Kidney epithelial cell (primary cell): ENCODE data around the gene C2orf68. TPM values are rescaled to one million over a fixed set of nuclear protein-coding genes. Genes with fewer than 3 reads are reported as not detected.
"Not testable (repeated sequence)": the region's sequence is repeated elsewhere in the genome, so short reads cannot be mapped to it uniquely, and the experiment has no call there.

Experiments used
- DNase-seq: peaks from one replicate; pipeline ENCODE4 v3.0.0-alpha.2; 2010; ENCODE audit warnings: low read depth
- H3K27me3 ChIP-seq: 2 replicates; pipeline ENCODE4 v1.6.0; 2011; ENCODE audit warnings: low read length; ENCODE audit not compliant: control insufficient read depth, insufficient read depth
- H3K36me3 ChIP-seq: 2 replicates; pipeline ENCODE4 v1.5.1; 2011; ENCODE audit warnings: low read length; ENCODE audit not compliant: control insufficient read depth, insufficient read depth
- H3K4me3 ChIP-seq: 2 replicates; pipeline ENCODE4 v1.5.1; 2011; ENCODE audit warnings: low read depth, mild to moderate bottlenecking, control low read depth, low read length
- total RNA-seq: library from RNA; depleted of rRNA; stranded (reverse); fragments of >200 nt; gene quantifications from 2 replicates; pipeline ENCODE4 v1.2.3, GENCODE V29; 2015
- TF ChIP-seq, protein P1 (sequence below): IDR thresholded peaks from 2 replicates; pipeline ENCODE4 v1.5.1; 2011; ENCODE audit warnings: mild to moderate bottlenecking, moderate library complexity, low read length, control low read depth, inconsistent platforms; ENCODE audit not compliant: insufficient read depth, poor library complexity, severe bottlenecking

The C2orf68 gene
- total RNA-seq, 1 donor from 2014 or later: 12.8 TPM

DNA sequence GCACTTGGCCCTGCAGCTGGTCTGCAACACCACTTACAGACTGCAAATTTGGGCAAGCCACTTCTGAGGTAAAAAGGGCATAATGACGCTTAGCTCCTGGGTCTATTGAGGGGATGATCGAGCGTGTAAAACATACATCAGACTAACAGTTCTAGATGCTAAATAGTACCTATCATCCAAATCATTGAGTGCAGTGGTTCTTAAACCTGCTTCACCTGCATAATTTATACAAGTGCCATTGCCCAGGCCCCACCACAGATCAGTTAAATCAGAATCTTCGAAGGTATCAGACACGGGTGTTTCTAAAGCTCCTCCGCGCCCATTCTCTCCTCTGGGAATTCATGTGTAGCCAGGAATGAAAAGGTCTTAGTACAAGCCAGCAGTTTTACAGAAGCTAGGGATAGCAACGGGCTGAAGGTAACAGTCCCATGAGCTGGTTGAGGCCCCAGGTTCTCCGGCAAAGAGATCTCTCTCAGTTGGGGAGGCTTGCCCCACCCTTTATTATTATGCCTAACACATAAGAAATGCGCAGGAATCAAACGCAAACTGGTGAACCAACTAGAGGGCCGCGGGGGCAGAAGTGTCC lies 17.1 kb downstream of the C2orf68 start:
- H3K4me3 ChIP-seq: peak overlapping the region; percentile 68
- H3K36me3 ChIP-seq: no peaks in the 10 kb centered on the region
- TF ChIP-seq, protein P1, sequence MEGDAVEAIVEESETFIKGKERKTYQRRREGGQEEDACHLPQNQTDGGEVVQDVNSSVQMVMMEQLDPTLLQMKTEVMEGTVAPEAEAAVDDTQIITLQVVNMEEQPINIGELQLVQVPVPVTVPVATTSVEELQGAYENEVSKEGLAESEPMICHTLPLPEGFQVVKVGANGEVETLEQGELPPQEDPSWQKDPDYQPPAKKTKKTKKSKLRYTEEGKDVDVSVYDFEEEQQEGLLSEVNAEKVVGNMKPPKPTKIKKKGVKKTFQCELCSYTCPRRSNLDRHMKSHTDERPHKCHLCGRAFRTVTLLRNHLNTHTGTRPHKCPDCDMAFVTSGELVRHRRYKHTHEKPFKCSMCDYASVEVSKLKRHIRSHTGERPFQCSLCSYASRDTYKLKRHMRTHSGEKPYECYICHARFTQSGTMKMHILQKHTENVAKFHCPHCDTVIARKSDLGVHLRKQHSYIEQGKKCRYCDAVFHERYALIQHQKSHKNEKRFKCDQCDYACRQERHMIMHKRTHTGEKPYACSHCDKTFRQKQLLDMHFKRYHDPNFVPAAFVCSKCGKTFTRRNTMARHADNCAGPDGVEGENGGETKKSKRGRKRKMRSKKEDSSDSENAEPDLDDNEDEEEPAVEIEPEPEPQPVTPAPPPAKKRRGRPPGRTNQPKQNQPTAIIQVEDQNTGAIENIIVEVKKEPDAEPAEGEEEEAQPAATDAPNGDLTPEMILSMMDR: no peak
- H3K27me3 ChIP-seq: no peaks in the 10 kb centered on the region
- no peak for DNase-seq

DNA sequence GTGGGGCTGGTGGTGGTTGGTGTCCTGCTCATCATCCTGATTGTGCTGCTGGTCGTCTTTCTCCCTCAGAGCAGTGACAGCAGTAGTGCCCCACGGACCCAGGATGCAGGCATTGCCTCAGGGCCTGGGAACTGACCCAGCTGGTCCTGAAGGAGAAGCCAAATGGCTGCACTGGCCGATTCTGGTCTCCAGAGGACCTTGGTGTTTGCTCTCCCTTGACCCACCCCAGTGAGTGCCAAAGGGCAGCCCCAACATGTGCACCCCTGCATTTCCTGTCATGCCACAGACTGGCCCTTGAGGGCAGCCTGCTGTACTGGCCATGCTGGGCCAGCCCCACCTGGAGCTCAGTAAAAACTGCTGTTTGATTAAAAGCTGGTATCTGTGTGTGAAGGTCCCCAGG lies 18.8 kb downstream of the C2orf68 start:
- no peak for DNase-seq
- H3K4me3 ChIP-seq: no peak overlapping the region
- TF ChIP-seq, protein P1: no peak
- H3K27me3 ChIP-seq: no peaks in the 10 kb centered on the region
- H3K36me3 ChIP-seq: no peaks in the 10 kb centered on the region

DNA sequence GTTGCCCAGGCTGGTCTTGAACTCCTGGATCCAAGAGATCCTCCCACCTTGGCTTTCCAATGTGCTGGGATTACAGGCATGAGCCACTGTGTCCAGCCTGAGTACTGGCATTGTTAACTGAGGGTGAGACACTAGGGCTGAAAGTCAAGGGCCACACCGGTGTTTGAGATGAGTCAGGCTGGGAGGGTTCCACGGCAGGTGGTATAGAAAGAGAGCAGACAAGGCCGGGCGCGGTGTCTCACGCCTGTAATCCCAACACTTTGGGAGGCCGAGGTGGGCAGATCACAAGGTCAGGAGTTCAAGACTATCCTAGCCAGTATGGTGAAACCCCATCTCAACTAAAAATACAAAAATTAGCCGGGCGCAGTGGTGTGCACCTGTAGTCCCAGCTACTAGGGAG lies 19.6 kb downstream of the C2orf68 start:
- H3K27me3 ChIP-seq, DNase-seq, H3K4me3 ChIP-seq, H3K36me3 ChIP-seq: not testable (repeated sequence)

- Histone ChIP-seq H3K36me3 (no peaks in the 10 kb centered on the region), H3K27me3 (no peaks in the 10 kb centered on the region), H3K4me3 (no peak overlapping the region)
- TF ChIP-seq, protein P1: no peak
- DNase-seq: no peak
Observed at GRCh38 chr2:85591563-85591962, 20.3 kb downstream of the C2orf68 start.

DNA sequence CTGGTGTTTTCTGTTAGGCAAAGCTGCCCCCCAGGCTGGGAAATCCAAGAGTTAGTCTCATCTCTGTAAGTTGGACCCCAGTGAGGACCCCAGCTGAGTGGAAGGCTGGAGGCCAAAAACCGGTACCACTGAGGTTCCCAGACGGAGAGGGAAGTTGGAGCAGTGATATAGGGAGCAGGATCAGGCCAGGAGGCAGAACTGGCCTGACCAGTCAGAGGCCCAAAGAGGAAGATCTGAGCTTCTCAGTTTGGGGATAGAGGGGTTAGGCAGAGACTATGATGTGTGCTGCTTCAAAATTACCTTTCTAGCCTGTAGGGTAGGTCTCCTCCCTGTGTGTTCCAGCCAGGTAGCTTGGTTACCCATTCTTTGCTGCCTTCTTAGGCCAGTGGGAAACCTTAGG lies 20.9 kb downstream of the C2orf68 start:
- TF ChIP-seq, protein P1: no peak

GRCh38 chr2:85589982-85590791 lies 21.7 kb downstream of the C2orf68 start:
- DNase-seq: no peak
- H3K27me3 ChIP-seq: no peaks in the 10 kb centered on the region
- no peak overlapping the region for H3K4me3 ChIP-seq
- TF ChIP-seq, protein P1: no peak
- H3K36me3 ChIP-seq: no peaks in the 10 kb centered on the region

More for the DNA sequence above, 20.9 kb downstream of the C2orf68 start:
- DNase-seq: no peak
- Histone ChIP-seq H3K36me3 (no peaks in the 10 kb centered on the region), H3K4me3 (no peak overlapping the region), H3K27me3 (no peaks in the 10 kb centered on the region)
